K562 (cell line): Measurements from ENCODE around the gene AKT3. TPM values are rescaled to one million over a fixed set of nuclear protein-coding genes. Genes with fewer than 3 reads are reported as not detected.

Experiments
- ATAC-seq: fragments of 200-7000 bp; cut with Tn5 transposase; 3 replicates; pipeline ENCODE4 v1.9.1; 2020; ENCODE audit warnings: moderate library complexity
- BruUV-seq: library from RNA; stranded (reverse); fragments of 400-500 nt; replicated peaks from 2 replicates; lab custom pipeline; 2021; lab: Mats Ljungman, UMichigan
- CTCF ChIA-PET: fragments of 300-600 bp; formaldehyde crosslinking; extraction: SDS; loops from one replicate; lab custom pipeline; 2021; ENCODE audit warnings: low intra/inter-chr PET ratio; lab: Yijun Ruan, JAX
- POLR2A ChIA-PET: fragments of 300-600, 350-650 bp; sonication (Branson Sonifier 250); formaldehyde crosslinking; extraction: SDS; loops from one replicate; lab custom pipeline; 2021; ENCODE audit warnings: antibody characterized with exemption, inconsistent platforms; lab: Yijun Ruan, JAX
- DNase-seq, 4 experiments: peaks; one replicate each; pipeline versions ENCODE4 v3.0.0 to v3.0.0-alpha.2; 2011 to 2018; ENCODE audit warnings: low spot score in 3 of 4, mixed read lengths in 3 of 4; ENCODE audit errors: extremely low read depth in 1 of 4
- FAIRE-seq: peaks from 2 replicates; lab custom pipeline; 2011; peaks lifted over from hg19 to GRCh38; lab: Jason Lieb, UNC
- H2AFZ ChIP-seq: 2 replicates; pipeline ENCODE4 v1.6.0; 2011; ENCODE audit warnings: low read depth, low read length, control low read depth, inconsistent platforms
- H3K27ac ChIP-seq: fragments of 200-600 bp; 3 replicates; pipeline ENCODE4 v1.8.0; 2011; ENCODE audit warnings: low read depth, mild to moderate bottlenecking, control low read depth, inconsistent platforms, low read length, moderate library complexity, mixed read lengths; ENCODE audit errors: extremely low read depth
- H3K27me3 ChIP-seq, 2 experiments: fragments of 300-600 bp in 1 of 2; 2 replicates in 1 of 2; 3 replicates in 1 of 2; pipeline versions ENCODE4 v1.6.0 to v1.8.0; 2011; ENCODE audit warnings: inconsistent platforms in 2 of 2, low read length in 2 of 2, mild to moderate bottlenecking in 1 of 2, mixed read lengths in 1 of 2, moderate library complexity in 1 of 2; ENCODE audit not compliant: control insufficient read depth in 2 of 2, insufficient read depth in 2 of 2
- H3K36me3 ChIP-seq: fragments of 300-600 bp; 3 replicates; pipeline ENCODE4 v1.8.0; 2011; ENCODE audit warnings: mild to moderate bottlenecking, low read length, inconsistent platforms; ENCODE audit not compliant: control insufficient read depth, insufficient read depth
- H3K4me1 ChIP-seq, 2 experiments: fragments of 200-600 bp in 1 of 2; replicated peaks in 1 of 2; 2 replicates in 1 of 2; 3 replicates in 1 of 2; pipeline versions ENCODE4 v1.5.1 to v1.8.0; 2011; ENCODE audit warnings: inconsistent platforms in 2 of 2, low read length in 2 of 2, mild to moderate bottlenecking in 1 of 2, mixed read lengths in 1 of 2, moderate library complexity in 1 of 2; ENCODE audit not compliant: control insufficient read depth in 2 of 2, insufficient read depth in 2 of 2
- H3K4me2 ChIP-seq: 2 replicates; pipeline ENCODE4 v1.6.1; 2011; ENCODE audit warnings: low read length, control low read depth, inconsistent platforms, mixed read lengths; ENCODE audit not compliant: insufficient read depth
- H3K4me3 ChIP-seq: fragments of 200-600 bp; sonication (generic), shearing (Covaris generic); 2 replicates; pipeline ENCODE4 v1.5.1; 2016; ENCODE audit warnings: control low read depth, inconsistent platforms
- H3K79me2 ChIP-seq: fragments of 200-600 bp; 3 replicates; pipeline ENCODE4 v1.8.0; 2011; ENCODE audit warnings: low read length, inconsistent platforms; ENCODE audit not compliant: control insufficient read depth, insufficient read depth
- H3K9ac ChIP-seq, 2 experiments: 2 replicates each; pipeline versions ENCODE4 v1.6.0 to v1.6.1; 2011; ENCODE audit warnings: low read depth in 2 of 2, low read length in 2 of 2, control low read depth in 1 of 2, inconsistent platforms in 1 of 2, mild to moderate bottlenecking in 1 of 2, mixed read lengths in 1 of 2; ENCODE audit not compliant: insufficient read depth in 1 of 2
- H3K9me1 ChIP-seq: one replicate; pipeline ENCODE4 v1.6.0; 2011; ENCODE audit warnings: inconsistent platforms, mild to moderate bottlenecking, low read length, moderate library complexity; ENCODE audit not compliant: control insufficient read depth, insufficient read depth
- H3K9me3 ChIP-seq: replicated peaks from 2 replicates; pipeline ENCODE4 v1.5.1; 2011; ENCODE audit warnings: low read depth, low read length, inconsistent platforms; ENCODE audit not compliant: control insufficient read depth, insufficient read depth
- H4K20me1 ChIP-seq: replicated peaks from 2 replicates; pipeline ENCODE4 v1.6.1; 2011; ENCODE audit warnings: low read length, inconsistent platforms, mixed read lengths; ENCODE audit not compliant: control insufficient read depth, insufficient read depth
- ARID4B ChIP-seq: sonication (generic); formaldehyde crosslinking; IDR thresholded peaks from 2 replicates; pipeline ENCODE4 v1.8.0; 2022; ENCODE audit warnings: mild to moderate bottlenecking, missing genetic modification reagents
- CBX1 ChIP-seq: sonication (generic); IDR thresholded peaks from 2 replicates; pipeline ENCODE4 v1.6.1; 2016; ENCODE audit warnings: antibody characterized with exemption, low read depth, mild to moderate bottlenecking
- GTF2F1 ChIP-seq: IDR thresholded peaks from 2 replicates; pipeline ENCODE4 v1.6.1; 2011; ENCODE audit warnings: low read depth, low read length, improper control_type of control experiment
- HMBOX1 ChIP-seq: sonication (generic); IDR thresholded peaks from 2 replicates; pipeline ENCODE4 v1.6.1; 2016
- HMG20A ChIP-seq: fragments of 450-650 bp; formaldehyde crosslinking; conservative IDR thresholded peaks from 2 replicates; pipeline ENCODE4 v1.4.0; 2020; ENCODE audit warnings: mild to moderate bottlenecking, mixed read lengths
- NFIC ChIP-seq: fragments of 450-650 bp; IDR thresholded peaks from 2 replicates; pipeline ENCODE4 v1.6.1; 2017; ENCODE audit warnings: mild to moderate bottlenecking, inconsistent platforms
- TRIM28 ChIP-seq: fragments of 450-650 bp; IDR thresholded peaks from 2 replicates; pipeline ENCODE4 v1.6.1; 2017
- ZNF707 ChIP-seq: fragments of 250-450 bp; sonication (Bioruptor Pico); conservative IDR thresholded peaks from 2 replicates; pipeline ENCODE4 v1.8.0; 2022; ENCODE audit warnings: inconsistent platforms, mild to moderate bottlenecking, moderate library complexity
- WGBS: fragments of 100-300 bp; shearing (Covaris generic); methylation state at CpG from one replicate; pipeline ENCODE4 v1.1.6; 2016; ENCODE audit warnings: low coverage, mixed read lengths; ENCODE audit not compliant: insufficient coverage; ENCODE audit errors: missing lambda C conversion rate; 5-methylcytosine and 5-hydroxymethylcytosine counted together
- in situ Hi-C: fragments of 300-500 bp; cut with MboI; formaldehyde crosslinking; loops from 4 replicates; pipeline ENCODE4 v1.15.0; 2018; ENCODE audit warnings: inconsistent platforms, mixed read lengths
- intact Hi-C: fragments of 100-400 bp; cut with micrococcal nuclease; formaldehyde crosslinking; loops from 2 replicates; pipeline ENCODE4 v1.14.2; 2022
- polyA plus RNA-seq, 8 experiments: library from polyadenylated mRNA; depleted of rRNA in 4 of 8; stranded (reverse) in 5 of 8; unstranded in 3 of 8; fragments of >200 nt; fragmentation: Nextera tagmentation in 2 of 8; fragmentation: Illumina TruSeq in 1 of 8; extraction: Ambion mirVana in 2 of 8; extraction: Trizol in 1 of 8; gene quantifications; 2 replicates each; pipeline versions ENCODE4 v1.2.1 to v1.2.3, GENCODE V29; 2011 to 2014; ENCODE audit warnings: inconsistent platforms in 1 of 8, missing spikeins in 1 of 8
- total RNA-seq, 7 experiments: library from RNA; depleted of rRNA in 6 of 7; stranded (reverse); fragments of >200 nt in 6 of 7; fragmentation: Illumina TruSeq in 2 of 7; extraction: Trizol in 2 of 7; gene quantifications; 2 replicates each; pipeline versions ENCODE4 v1.2.1 to v1.2.3, GENCODE V29; 2011 to 2021; ENCODE audit warnings: low replicate concordance in 1 of 7
- TF ChIP-seq, protein P1 (sequence below): fragments of 450-650 bp; IDR thresholded peaks from 2 replicates; pipeline ENCODE4 v1.6.1; 2018; ENCODE audit not compliant: partially characterized antibody
- TF ChIP-seq, protein P2 (sequence below): IDR thresholded peaks from 2 replicates; pipeline ENCODE4 v1.6.1; 2011; ENCODE audit warnings: borderline replicate concordance, low read depth, mild to moderate bottlenecking, moderate library complexity, low read length; ENCODE audit not compliant: insufficient read depth, poor library complexity, severe bottlenecking

The AKT3 gene
- total and polyA plus RNA-seq, 9 of the 15 experiments (the other 6 are each of a cell fraction or from before 2014, with no cell fraction given) = 0.04 to 0.54 (median 0.18) TPM; not detected in 1

DNA sequence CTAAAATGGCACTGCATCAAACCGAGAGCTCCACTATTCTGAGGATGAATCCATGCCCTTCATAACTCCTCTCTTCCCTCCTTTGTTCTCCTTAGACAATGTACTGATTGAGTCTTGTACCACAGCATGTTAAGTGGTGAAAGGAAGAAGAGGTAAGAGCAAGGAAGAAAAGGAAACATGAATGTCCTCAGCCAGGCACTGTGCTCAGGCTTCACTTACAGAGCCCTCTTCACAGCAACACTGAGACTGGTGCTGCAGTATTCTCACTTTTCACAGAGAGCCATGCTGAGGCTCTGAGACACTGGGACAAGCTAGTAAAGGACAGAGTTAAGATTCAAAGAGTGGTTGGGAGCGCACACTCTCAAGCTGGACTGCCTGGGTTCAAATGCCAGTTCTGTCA lies 143.5 kb downstream of the AKT3 start:
- CTCF ChIA-PET = no interaction called here

More for the DNA sequence above, 143.5 kb downstream of the AKT3 start:
- Histone ChIP-seq H3K4me2 (no peak overlapping the region), H3K9ac (no peak overlapping the region), H3K4me1 (no peaks in the 10 kb centered on the region), H3K9me3 (no peaks in the 10 kb centered on the region), H3K27me3 (no peaks in the 10 kb centered on the region), H3K9me1 (no peaks in the 10 kb centered on the region), H3K4me3 (no peak overlapping the region), H3K79me2 (no peaks in the 10 kb centered on the region), H3K36me3 (no peaks in the 10 kb centered on the region), H2AFZ (no peak overlapping the region), H4K20me1 (no peaks in the 10 kb centered on the region), H3K27ac (no peak overlapping the region)
- POLR2A ChIA-PET = no interaction called here
- FAIRE-seq (no peak), ATAC-seq (no peak), DNase-seq (no peak)
- intact Hi-C loops = loop anchor here (5.0 kb wide), 1 partner anchor 566 kb away; no protein-coding TSS in a partner anchor
- WGBS = 0% methylated on average over 2 of the region's 2 CpGs
- BruUV-seq = no TSS peak
- TF ChIP-seq, protein P1, sequence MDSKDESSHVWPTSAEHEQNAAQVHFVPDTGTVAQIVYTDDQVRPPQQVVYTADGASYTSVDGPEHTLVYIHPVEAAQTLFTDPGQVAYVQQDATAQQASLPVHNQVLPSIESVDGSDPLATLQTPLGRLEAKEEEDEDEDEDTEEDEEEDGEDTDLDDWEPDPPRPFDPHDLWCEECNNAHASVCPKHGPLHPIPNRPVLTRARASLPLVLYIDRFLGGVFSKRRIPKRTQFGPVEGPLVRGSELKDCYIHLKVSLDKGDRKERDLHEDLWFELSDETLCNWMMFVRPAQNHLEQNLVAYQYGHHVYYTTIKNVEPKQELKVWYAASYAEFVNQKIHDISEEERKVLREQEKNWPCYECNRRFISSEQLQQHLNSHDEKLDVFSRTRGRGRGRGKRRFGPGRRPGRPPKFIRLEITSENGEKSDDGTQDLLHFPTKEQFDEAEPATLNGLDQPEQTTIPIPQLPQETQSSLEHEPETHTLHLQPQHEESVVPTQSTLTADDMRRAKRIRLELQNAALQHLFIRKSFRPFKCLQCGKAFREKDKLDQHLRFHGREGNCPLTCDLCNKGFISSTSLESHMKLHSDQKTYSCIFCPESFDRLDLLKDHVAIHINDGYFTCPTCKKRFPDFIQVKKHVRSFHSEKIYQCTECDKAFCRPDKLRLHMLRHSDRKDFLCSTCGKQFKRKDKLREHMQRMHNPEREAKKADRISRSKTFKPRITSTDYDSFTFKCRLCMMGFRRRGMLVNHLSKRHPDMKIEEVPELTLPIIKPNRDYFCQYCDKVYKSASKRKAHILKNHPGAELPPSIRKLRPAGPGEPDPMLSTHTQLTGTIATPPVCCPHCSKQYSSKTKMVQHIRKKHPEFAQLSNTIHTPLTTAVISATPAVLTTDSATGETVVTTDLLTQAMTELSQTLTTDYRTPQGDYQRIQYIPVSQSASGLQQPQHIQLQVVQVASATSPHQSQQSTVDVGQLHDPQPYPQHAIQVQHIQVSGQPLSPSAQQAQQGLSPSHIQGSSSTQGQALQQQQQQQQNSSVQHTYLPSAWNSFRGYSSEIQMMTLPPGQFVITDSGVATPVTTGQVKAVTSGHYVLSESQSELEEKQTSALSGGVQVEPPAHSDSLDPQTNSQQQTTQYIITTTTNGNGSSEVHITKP = no peak
- TF ChIP-seq ARID4B (CRISPR knock-in tag) = no peak
- no peak for TF ChIP-seq HMBOX1
- TF ChIP-seq GTF2F1 = no peak
- no peak for TF ChIP-seq HMG20A (CRISPR knock-in tag)
- TF ChIP-seq CBX1 = no peak
- no peak for TF ChIP-seq ZNF707
- TF ChIP-seq, protein P2, sequence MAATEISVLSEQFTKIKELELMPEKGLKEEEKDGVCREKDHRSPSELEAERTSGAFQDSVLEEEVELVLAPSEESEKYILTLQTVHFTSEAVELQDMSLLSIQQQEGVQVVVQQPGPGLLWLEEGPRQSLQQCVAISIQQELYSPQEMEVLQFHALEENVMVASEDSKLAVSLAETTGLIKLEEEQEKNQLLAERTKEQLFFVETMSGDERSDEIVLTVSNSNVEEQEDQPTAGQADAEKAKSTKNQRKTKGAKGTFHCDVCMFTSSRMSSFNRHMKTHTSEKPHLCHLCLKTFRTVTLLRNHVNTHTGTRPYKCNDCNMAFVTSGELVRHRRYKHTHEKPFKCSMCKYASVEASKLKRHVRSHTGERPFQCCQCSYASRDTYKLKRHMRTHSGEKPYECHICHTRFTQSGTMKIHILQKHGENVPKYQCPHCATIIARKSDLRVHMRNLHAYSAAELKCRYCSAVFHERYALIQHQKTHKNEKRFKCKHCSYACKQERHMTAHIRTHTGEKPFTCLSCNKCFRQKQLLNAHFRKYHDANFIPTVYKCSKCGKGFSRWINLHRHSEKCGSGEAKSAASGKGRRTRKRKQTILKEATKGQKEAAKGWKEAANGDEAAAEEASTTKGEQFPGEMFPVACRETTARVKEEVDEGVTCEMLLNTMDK = no peak
- TF ChIP-seq NFIC = no peak
- TF ChIP-seq TRIM28 = no peak
- in situ Hi-C loops = no loop called here
